PC-3 (cell line): ENCODE measurements around the gene CCDC71.

Experiments
- CTCF ChIP-seq: fragments of 300-600 bp; sonication (generic); conservative IDR thresholded peaks from 2 replicates; pipeline ENCODE4 v1.5.1; 2017; ENCODE audit warnings: antibody characterized with exemption, low read depth, mild to moderate bottlenecking, low read length
- EZH2 ChIP-seq: fragments of 300-600 bp; sonication (generic); IDR thresholded peaks from one replicate; pipeline ENCODE4 v1.6.1; 2017; ENCODE audit warnings: antibody characterized with exemption, mild to moderate bottlenecking, low read length; ENCODE audit not compliant: unreplicated experiment
- EZH2phosphoT487 ChIP-seq: fragments of 300-600 bp; sonication (generic); IDR thresholded peaks from 2 replicates; pipeline ENCODE4 v1.6.1; 2018; ENCODE audit warnings: mild to moderate bottlenecking, antibody characterized with exemption, low read length, borderline replicate concordance

DNA sequence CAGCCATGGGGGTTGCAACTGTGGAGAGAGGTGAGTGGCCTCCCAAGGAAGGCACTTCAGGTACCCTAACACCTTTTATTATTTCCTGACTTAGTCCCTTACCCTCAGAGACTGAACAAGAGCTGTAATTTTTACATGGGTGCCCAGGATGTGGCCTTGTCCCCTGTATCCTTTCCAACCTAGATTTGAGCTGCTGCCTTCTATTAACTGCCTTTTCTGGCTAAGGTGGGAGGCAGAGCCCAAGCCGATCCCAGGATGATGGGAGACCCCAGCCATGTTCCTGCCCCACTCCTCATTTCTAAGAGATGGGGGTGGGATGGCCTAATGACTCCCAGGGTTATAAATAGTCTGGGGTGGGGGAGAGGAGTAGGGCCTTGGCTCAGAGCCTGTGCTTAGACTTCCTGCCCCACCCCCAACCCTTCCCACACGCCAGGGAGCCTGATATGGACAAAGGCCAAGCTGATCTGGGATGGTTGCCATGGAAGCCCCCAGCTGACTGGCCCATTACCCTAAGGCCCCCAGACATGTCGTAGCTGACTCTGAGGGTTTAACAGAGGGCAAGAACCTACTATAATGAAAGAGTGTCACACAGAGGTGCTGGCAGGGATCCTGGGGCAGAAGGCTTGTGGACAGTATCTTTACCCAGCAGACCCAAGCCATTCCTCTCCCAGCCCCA lies 7.1 kb upstream of the CCDC71 start:
- TF ChIP-seq CTCF = no peak
- TF ChIP-seq EZH2 = no peak
- no peak for TF ChIP-seq EZH2phosphoT487
